Right lobe of liver (tissue), 6 donors: ENCODE measurements around the gene GRB7. TPM values are rescaled to one million over a fixed set of nuclear protein-coding genes. Genes with fewer than 3 reads are reported as not detected.
"Not testable (repeated sequence)": the region's sequence is repeated elsewhere in the genome, so short reads cannot be mapped to it uniquely, and the experiment has no call there.

Source experiments
- ATAC-seq, 4 donors: fragments of 200-7000 bp; cut with Tn5 transposase; one replicate each; pipeline ENCODE4 v1.9.1; 2020; ENCODE audit warnings: mild to moderate bottlenecking in 4 of 4, moderate library complexity in 4 of 4
- DNase-seq, 3 donors: peaks; one replicate each; pipeline ENCODE4 v3.0.0-alpha.2; 2020
- H3K27ac ChIP-seq, 3 donors: fragments of 200-600 bp; one replicate each; pipeline ENCODE4 v1.8.0; 2022
- H3K27me3 ChIP-seq, 2 donors: fragments of 200-600 bp; one replicate each; pipeline ENCODE4 v1.8.0; 2022
- H3K36me3 ChIP-seq, 4 donors: fragments of 200-600 bp; sonication (generic) in 1 of 4; one replicate each; pipeline versions ENCODE4 v1.5.1 to v1.8.0; 2017 to 2022; ENCODE audit warnings: control low read depth in 1 of 4
- H3K4me1 ChIP-seq, 4 donors: fragments of 200-600 bp; sonication (generic) in 1 of 4; one replicate each; pipeline versions ENCODE4 v1.5.1 to v1.8.0; 2017 to 2022; ENCODE audit warnings: control low read depth in 1 of 4
- H3K4me3 ChIP-seq, 3 donors: fragments of 200-600 bp; one replicate each; pipeline ENCODE4 v1.8.0; 2022
- H3K9me3 ChIP-seq, 4 donors: fragments of 200-600 bp; sonication (generic) in 1 of 4; one replicate each; pipeline versions ENCODE4 v1.5.1 to v1.8.0; 2017 to 2022; ENCODE audit warnings: control low read depth in 1 of 4
- POLR2A ChIP-seq: fragments of 450-650 bp; IDR thresholded peaks from one replicate; pipeline ENCODE4 v1.6.1; 2017; ENCODE audit warnings: antibody characterized with exemption, mild to moderate bottlenecking
- WGBS: methylation state at CpG from one replicate; pipeline ENCODE4 v1.1.6; 2018; ENCODE audit warnings: low coverage, low lambda C conversion rate; ENCODE audit not compliant: insufficient coverage; ENCODE audit errors: missing lambda C conversion rate; 5-methylcytosine and 5-hydroxymethylcytosine counted together
- intact Hi-C, 2 donors: fragments of 100-400 bp; cut with DNase I; formaldehyde crosslinking; loops; one replicate each; pipeline versions ENCODE4 v1.11.2 to v1.14.1; 2022
- total RNA-seq, 6 experiments: library from RNA; depleted of rRNA in 2 of 6; stranded (reverse); fragments of >200 nt in 2 of 6; fragmentation: NEBNext Ultra II Directional in 3 of 6; extraction: Animal tissue kit (Norgen Biotek cat#: 25700) in 3 of 6; gene quantifications; one replicate each; pipeline versions ENCODE4 v1.1.0 to v1.2.4, GENCODE V29; 2016 to 2023
- TF ChIP-seq, protein P1 (sequence below), 4 donors: fragments of 200-600 bp in 3 of 4; fragments of 450-650 bp in 1 of 4; IDR thresholded peaks; one replicate each; pipeline versions ENCODE4 v1.5.1 to v1.8.0; 2016 to 2022; ENCODE audit warnings: antibody characterized with exemption in 4 of 4, mild to moderate bottlenecking in 2 of 4
- donor health status: DM: no; HTN: yes; CAD: no.
- donor health status: DM: no; HTN: no; CAD: no.
- donor health status: DM: no; HTN: no; CAD: no.
- donor health status: DM: no; HTN: yes; CAD: no.
- donor health status: DM: no; HTN: yes; CAD: no.

Gene GRB7
- total RNA-seq, 6 experiments from 2014 or later = 2.1 to 10.9 (median 7.5) TPM

- DNase-seq (no peak), ATAC-seq (no peak)
- H3K36me3 ChIP-seq = peaks cover 0 to 6% (median 0%) of the 10 kb centered on the region in 4 donors
- intact Hi-C loops = no loop called here
- H3K27ac ChIP-seq = peak overlapping the region; percentile 74 to 95 (median 88)
- no CpG with 5 or more reads among the region's 8 CpGs for WGBS
- no peak for TF ChIP-seq POLR2A
- TF ChIP-seq, protein P1, sequence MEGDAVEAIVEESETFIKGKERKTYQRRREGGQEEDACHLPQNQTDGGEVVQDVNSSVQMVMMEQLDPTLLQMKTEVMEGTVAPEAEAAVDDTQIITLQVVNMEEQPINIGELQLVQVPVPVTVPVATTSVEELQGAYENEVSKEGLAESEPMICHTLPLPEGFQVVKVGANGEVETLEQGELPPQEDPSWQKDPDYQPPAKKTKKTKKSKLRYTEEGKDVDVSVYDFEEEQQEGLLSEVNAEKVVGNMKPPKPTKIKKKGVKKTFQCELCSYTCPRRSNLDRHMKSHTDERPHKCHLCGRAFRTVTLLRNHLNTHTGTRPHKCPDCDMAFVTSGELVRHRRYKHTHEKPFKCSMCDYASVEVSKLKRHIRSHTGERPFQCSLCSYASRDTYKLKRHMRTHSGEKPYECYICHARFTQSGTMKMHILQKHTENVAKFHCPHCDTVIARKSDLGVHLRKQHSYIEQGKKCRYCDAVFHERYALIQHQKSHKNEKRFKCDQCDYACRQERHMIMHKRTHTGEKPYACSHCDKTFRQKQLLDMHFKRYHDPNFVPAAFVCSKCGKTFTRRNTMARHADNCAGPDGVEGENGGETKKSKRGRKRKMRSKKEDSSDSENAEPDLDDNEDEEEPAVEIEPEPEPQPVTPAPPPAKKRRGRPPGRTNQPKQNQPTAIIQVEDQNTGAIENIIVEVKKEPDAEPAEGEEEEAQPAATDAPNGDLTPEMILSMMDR (IDR thresholded peaks at IDR 0.05) = no peak
- no peak overlapping the region for H3K4me3 ChIP-seq
- peaks cover 0 to 57% (median 26%) of the 10 kb centered on the region in 4 donors for H3K4me1 ChIP-seq
- H3K27me3 ChIP-seq = no peaks in the 10 kb centered on the region
- H3K9me3 ChIP-seq = no peaks in the 10 kb centered on the region
These were observed 31.4 kb upstream of the GRB7 start for GRCh38 chr17:39706383-39706782.

GRCh38 chr17:39706921-39707337, 30.8 kb upstream of the GRB7 start:
- no peak for TF ChIP-seq POLR2A
- TF ChIP-seq, protein P1 (IDR thresholded peaks at IDR 0.05) = no peak
- intact Hi-C loops = no loop called here
- peaks cover 0 to 6% (median 0%) of the 10 kb centered on the region in 4 donors for H3K36me3 ChIP-seq
- ATAC-seq (no peak), DNase-seq (no peak)
- WGBS = 45% methylated on average over 2 of the region's 7 CpGs
- H3K9me3 ChIP-seq = no peaks in the 10 kb centered on the region
- H3K4me3 ChIP-seq = no peak overlapping the region
- H3K27me3 ChIP-seq = no peaks in the 10 kb centered on the region
- peak overlapping the region in 1 of 3 donors; percentile 95 for H3K27ac ChIP-seq
- peaks cover 0 to 51% (median 23%) of the 10 kb centered on the region in 4 donors for H3K4me1 ChIP-seq

GRCh38 chr17:39709319-39709997, 28.3 kb upstream of the GRB7 start:
- intact Hi-C loops = no loop called here
- WGBS = 94% methylated on average over 7 of the region's 14 CpGs
- Histone ChIP-seq H3K4me3 (no peak overlapping the region), H3K36me3 (peaks cover 0 to 6% (median 0%) of the 10 kb centered on the region in 4 donors), H3K27me3 (no peaks in the 10 kb centered on the region), H3K4me1 (peaks cover 0 to 28% (median 10%) of the 10 kb centered on the region in 4 donors), H3K27ac (no peak overlapping the region), H3K9me3 (no peaks in the 10 kb centered on the region)
- ATAC-seq (no peak), DNase-seq (peak in 1 of 3 donors; percentile 6)
- TF ChIP-seq, protein P1 (IDR thresholded peaks at IDR 0.05) = no peak
- TF ChIP-seq POLR2A = no peak

DNA sequence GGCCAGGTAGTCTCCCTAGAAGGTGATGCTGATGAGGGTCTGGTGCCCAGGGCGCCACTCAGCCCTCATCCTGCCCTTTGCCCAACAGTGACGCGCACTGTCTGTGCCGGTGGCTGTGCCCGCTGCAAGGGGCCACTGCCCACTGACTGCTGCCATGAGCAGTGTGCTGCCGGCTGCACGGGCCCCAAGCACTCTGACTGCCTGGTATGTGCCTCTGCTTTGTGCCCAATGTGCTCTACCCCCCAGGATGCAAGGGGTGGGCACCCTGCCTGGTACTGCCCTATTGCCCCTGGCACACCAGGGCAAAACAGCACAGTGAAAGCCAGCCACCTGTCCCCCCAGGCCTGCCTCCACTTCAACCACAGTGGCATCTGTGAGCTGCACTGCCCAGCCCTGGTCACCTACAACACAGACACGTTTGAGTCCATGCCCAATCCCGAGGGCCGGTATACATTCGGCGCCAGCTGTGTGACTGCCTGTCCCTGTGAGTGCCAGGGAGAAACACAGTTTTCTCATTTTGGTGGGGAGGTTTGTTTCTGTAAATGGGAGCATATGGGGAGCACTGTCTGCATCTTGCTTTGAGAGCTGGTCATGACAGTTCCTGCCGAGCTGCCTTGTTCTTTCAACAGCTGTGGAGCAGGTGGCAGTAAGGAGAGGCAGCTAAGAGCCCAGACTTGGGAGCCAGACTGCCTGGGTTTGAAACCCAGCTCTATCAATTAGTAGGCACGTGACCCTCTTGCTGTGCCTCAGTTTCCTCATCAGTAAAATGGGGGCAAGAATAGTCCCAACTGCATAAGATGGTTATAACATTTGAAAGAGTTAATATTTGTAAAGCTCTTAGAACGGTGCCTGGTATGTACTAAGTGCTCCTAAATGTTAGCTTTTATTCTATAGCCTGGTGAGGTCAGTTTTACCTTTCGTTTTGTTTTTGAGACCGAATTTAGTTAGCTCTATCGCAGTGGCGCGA, 27.5 kb upstream of the GRB7 start:
- WGBS = 82% methylated on average over 8 of the region's 20 CpGs
- peak in 1 of 3 donors; percentile 5 for DNase-seq
- Histone ChIP-seq H3K27ac (no peak overlapping the region), H3K36me3 (peaks cover 0 to 6% (median 3%) of the 10 kb centered on the region in 4 donors), H3K27me3 (no peaks in the 10 kb centered on the region), H3K4me3 (no peak overlapping the region), H3K4me1 (peaks cover 0 to 20% (median 6%) of the 10 kb centered on the region in 4 donors), H3K9me3 (no peaks in the 10 kb centered on the region)
- no peak for ATAC-seq
- intact Hi-C loops = no loop called here
- TF ChIP-seq, protein P1 (IDR thresholded peaks at IDR 0.05) = no peak

DNA sequence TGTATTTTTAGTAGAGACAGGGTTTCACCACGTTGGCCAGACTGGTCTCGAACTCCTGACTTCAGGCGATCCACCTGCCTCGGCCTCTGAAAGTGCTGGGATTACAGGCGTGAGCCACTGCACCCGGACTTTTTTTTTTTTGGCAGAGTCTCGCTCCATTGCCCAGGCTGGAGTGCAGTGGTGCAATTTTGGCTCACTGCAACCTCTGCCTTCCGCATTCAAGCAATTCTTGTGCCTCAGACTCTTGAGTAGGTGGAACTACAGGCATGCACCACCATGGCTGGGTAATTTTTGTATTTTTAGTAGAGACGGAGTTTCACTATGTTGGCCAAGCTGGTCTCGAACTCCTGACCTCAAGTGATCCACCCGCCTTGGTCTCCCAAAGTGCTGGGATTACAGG, 26.7 kb upstream of the GRB7 start:
- ATAC-seq, intact Hi-C loops, H3K9me3 ChIP-seq, H3K4me3 ChIP-seq, DNase-seq, H3K27me3 ChIP-seq, H3K27ac ChIP-seq: not testable (repeated sequence)
- peaks cover 0 to 12% (median 3%) of the 10 kb centered on the region in 4 donors for H3K36me3 ChIP-seq
- WGBS = 89% methylated on average over 10 of the region's 11 CpGs
- H3K4me1 ChIP-seq = peaks cover 0 to 13% (median 3%) of the 10 kb centered on the region in 4 donors
